OCI-LY1 (cell line): ENCODE measurements around the gene GALNT8.

Experiments
- CTCF ChIP-seq: fragments of 200-600 bp; sonication (generic), shearing (Covaris generic); IDR thresholded peaks from 2 replicates; pipeline ENCODE4 v1.5.1; 2017; ENCODE audit warnings: mild to moderate bottlenecking, antibody characterized with exemption, low read length, moderate library complexity, mixed read lengths
- EZH2 ChIP-seq: fragments of 200-600 bp; sonication (generic), shearing (Covaris generic); IDR thresholded peaks from 2 replicates; pipeline ENCODE4 v1.8.0; 2017; ENCODE audit warnings: borderline replicate concordance, mixed run types, mild to moderate bottlenecking, antibody characterized with exemption, low read length, moderate library complexity, mixed read lengths

DNA sequence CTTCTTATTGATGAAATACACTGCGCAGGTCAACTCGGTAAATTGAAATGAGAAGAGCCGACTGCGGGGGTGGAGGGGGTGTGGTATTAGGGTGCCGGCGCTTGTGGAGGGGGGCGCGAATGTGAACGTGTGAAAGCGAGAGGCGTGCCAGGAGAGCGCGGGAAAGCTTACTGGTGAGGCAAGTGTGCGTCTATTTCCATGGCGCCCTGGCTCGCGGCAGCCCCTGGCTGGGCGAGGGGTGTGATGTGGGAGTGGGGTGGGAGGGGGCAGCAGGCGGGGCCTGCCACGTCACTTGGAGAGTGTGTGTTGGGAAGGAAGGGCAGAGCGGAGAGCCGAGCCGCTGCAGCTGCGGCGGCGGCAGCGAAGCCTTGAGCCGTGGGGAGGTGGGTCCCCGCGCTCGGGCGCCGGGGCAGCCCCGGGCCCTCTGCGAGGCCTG is 88.8 kb downstream of the GALNT8 start:
- TF ChIP-seq CTCF (no peak), EZH2 (no peak)
